ENCODE results near the gene CXCL16.

Gene CXCL16

GRCh38 chr17:4744999-4745969 lies 5.6 kb upstream of the CXCL16 start:
- peaks cover 10% of the 10 kb centered on the region for H3K27me3 ChIP-seq (ENCODE audit: control insufficient read depth, insufficient read depth, low read length)
- H3K4me1 ChIP-seq (ENCODE audit: control insufficient read depth, insufficient read depth, low read length), result no peaks in the 10 kb centered on the region
- no peak overlapping the region for H3K9ac ChIP-seq (ENCODE audit: low read length)
- H3K27ac ChIP-seq (ENCODE audit: low read depth, low read length), result no peak overlapping the region
- no peak overlapping the region for H3K4me3 ChIP-seq (ENCODE audit: low read length)
- H3K36me3 ChIP-seq (ENCODE audit: control insufficient read depth, insufficient read depth, low read length), result no peaks in the 10 kb centered on the region

- Histone ChIP-seq H3K27me3 (ENCODE audit: control insufficient read depth, insufficient read depth, low read length) (peaks cover 10% of the 10 kb centered on the region), H3K27ac (ENCODE audit: low read depth, low read length) (no peak overlapping the region), H3K4me1 (ENCODE audit: control insufficient read depth, insufficient read depth, low read length) (no peaks in the 10 kb centered on the region), H3K36me3 (ENCODE audit: control insufficient read depth, insufficient read depth, low read length) (no peaks in the 10 kb centered on the region), H3K9ac (ENCODE audit: low read length) (no peak overlapping the region), H3K4me3 (ENCODE audit: low read length) (no peak overlapping the region)
Measured at GRCh38 chr17:4743898-4744297, 4.2 kb upstream of the CXCL16 start.

GRCh38 chr17:4743216-4743615 lies 3.5 kb upstream of the CXCL16 start:
- no peak overlapping the region for H3K27ac ChIP-seq (ENCODE audit: low read depth, low read length)
- H3K9ac ChIP-seq (ENCODE audit: low read length), result no peak overlapping the region
- H3K4me3 ChIP-seq (ENCODE audit: low read length), result no peak overlapping the region
- H3K36me3 ChIP-seq (ENCODE audit: control insufficient read depth, insufficient read depth, low read length), result no peaks in the 10 kb centered on the region
- peaks cover 10% of the 10 kb centered on the region for H3K27me3 ChIP-seq (ENCODE audit: control insufficient read depth, insufficient read depth, low read length)
- peaks cover 5% of the 10 kb centered on the region for H3K4me1 ChIP-seq (ENCODE audit: control insufficient read depth, insufficient read depth, low read length)

GRCh38 chr17:4742629-4743028 lies 2.9 kb upstream of the CXCL16 start:
- Histone ChIP-seq H3K4me3 (ENCODE audit: low read length) (no peak overlapping the region), H3K27me3 (ENCODE audit: control insufficient read depth, insufficient read depth, low read length) (peaks cover 8% of the 10 kb centered on the region), H3K4me1 (ENCODE audit: control insufficient read depth, insufficient read depth, low read length) (peaks cover 5% of the 10 kb centered on the region), H3K9ac (ENCODE audit: low read length) (no peak overlapping the region), H3K36me3 (ENCODE audit: control insufficient read depth, insufficient read depth, low read length) (no peaks in the 10 kb centered on the region), H3K27ac (ENCODE audit: low read depth, low read length) (no peak overlapping the region)

- Histone ChIP-seq H3K4me3 (ENCODE audit: low read length) (no peak overlapping the region), H3K27ac (ENCODE audit: low read depth, low read length) (no peak overlapping the region), H3K9ac (ENCODE audit: low read length) (no peak overlapping the region), H3K27me3 (ENCODE audit: control insufficient read depth, insufficient read depth, low read length) (peaks cover 8% of the 10 kb centered on the region), H3K36me3 (ENCODE audit: control insufficient read depth, insufficient read depth, low read length) (no peaks in the 10 kb centered on the region), H3K4me1 (ENCODE audit: control insufficient read depth, insufficient read depth, low read length) (peaks cover 5% of the 10 kb centered on the region)
Measured at GRCh38 chr17:4742133-4742532, 2.4 kb upstream of the CXCL16 start.

GRCh38 chr17:4741544-4741943 lies 1.8 kb upstream of the CXCL16 start:
- Histone ChIP-seq H3K9ac (ENCODE audit: low read length) (no peak overlapping the region), H3K4me1 (ENCODE audit: control insufficient read depth, insufficient read depth, low read length) (peaks cover 5% of the 10 kb centered on the region), H3K27ac (ENCODE audit: low read depth, low read length) (no peak overlapping the region), H3K36me3 (ENCODE audit: control insufficient read depth, insufficient read depth, low read length) (no peaks in the 10 kb centered on the region), H3K4me3 (ENCODE audit: low read length) (no peak overlapping the region), H3K27me3 (ENCODE audit: control insufficient read depth, insufficient read depth, low read length) (peaks cover 8% of the 10 kb centered on the region)

GRCh38 chr17:4740584-4740983 lies 856 bp upstream of the CXCL16 start:
- Histone ChIP-seq H3K9ac (ENCODE audit: low read length) (no peak overlapping the region), H3K27me3 (ENCODE audit: control insufficient read depth, insufficient read depth, low read length) (peaks cover 8% of the 10 kb centered on the region), H3K27ac (ENCODE audit: low read depth, low read length) (no peak overlapping the region), H3K36me3 (ENCODE audit: control insufficient read depth, insufficient read depth, low read length) (no peaks in the 10 kb centered on the region), H3K4me3 (ENCODE audit: low read length) (no peak overlapping the region), H3K4me1 (ENCODE audit: control insufficient read depth, insufficient read depth, low read length) (peaks cover 5% of the 10 kb centered on the region)

- H3K9ac ChIP-seq (ENCODE audit: low read length), result no peak overlapping the region
- peaks cover 5% of the 10 kb centered on the region for H3K27me3 ChIP-seq (ENCODE audit: control insufficient read depth, insufficient read depth, low read length)
- H3K36me3 ChIP-seq (ENCODE audit: control insufficient read depth, insufficient read depth, low read length), result no peaks in the 10 kb centered on the region
- peaks cover 5% of the 10 kb centered on the region for H3K4me1 ChIP-seq (ENCODE audit: control insufficient read depth, insufficient read depth, low read length)
- peak overlapping the region; percentile 86 for H3K4me3 ChIP-seq (ENCODE audit: low read length)
- H3K27ac ChIP-seq (ENCODE audit: low read depth, low read length), result no peak overlapping the region
Measured at GRCh38 chr17:4740025-4740351, 260 bp upstream of the CXCL16 start.

- Histone ChIP-seq H3K4me3 (ENCODE audit: low read length) (peak overlapping the region; percentile 86), H3K27me3 (ENCODE audit: control insufficient read depth, insufficient read depth, low read length) (no peaks in the 10 kb centered on the region), H3K4me1 (ENCODE audit: control insufficient read depth, insufficient read depth, low read length) (peaks cover 5% of the 10 kb centered on the region), H3K36me3 (ENCODE audit: control insufficient read depth, insufficient read depth, low read length) (peaks cover 3% of the 10 kb centered on the region), H3K27ac (ENCODE audit: low read depth, low read length) (no peak overlapping the region), H3K9ac (ENCODE audit: low read length) (no peak overlapping the region)
Measured at GRCh38 chr17:4738136-4739121, 1.3 kb downstream of the CXCL16 start.

GRCh38 chr17:4735876-4736651 lies 3.7 kb downstream of the CXCL16 start:
- peaks cover 5% of the 10 kb centered on the region for H3K4me1 ChIP-seq (ENCODE audit: control insufficient read depth, insufficient read depth, low read length)
- no peak overlapping the region for H3K27ac ChIP-seq (ENCODE audit: low read depth, low read length)

GRCh38 chr17:4734857-4735475 lies 4.8 kb downstream of the CXCL16 start:
- Histone ChIP-seq H3K27me3 (ENCODE audit: control insufficient read depth, insufficient read depth, low read length) (no peaks in the 10 kb centered on the region), H3K4me3 (ENCODE audit: low read length) (no peak overlapping the region), H3K36me3 (ENCODE audit: control insufficient read depth, insufficient read depth, low read length) (peaks cover 3% of the 10 kb centered on the region), H3K9ac (ENCODE audit: low read length) (no peak overlapping the region), H3K27ac (ENCODE audit: low read depth, low read length) (no peak overlapping the region), H3K4me1 (ENCODE audit: control insufficient read depth, insufficient read depth, low read length) (peaks cover 5% of the 10 kb centered on the region)

More at GRCh38 chr17:4735876-4736651, 3.7 kb downstream of the CXCL16 start:
- no peak overlapping the region for H3K9ac ChIP-seq (ENCODE audit: low read length)
- H3K36me3 ChIP-seq (ENCODE audit: control insufficient read depth, insufficient read depth, low read length), result peaks cover 3% of the 10 kb centered on the region
- no peaks in the 10 kb centered on the region for H3K27me3 ChIP-seq (ENCODE audit: control insufficient read depth, insufficient read depth, low read length)
- H3K4me3 ChIP-seq (ENCODE audit: low read length), result no peak overlapping the region

Measured in rectal smooth muscle tissue (tissue), 1 donor.